Measurements from ENCODE around the gene MAPK1. TPM values are rescaled to one million over a fixed set of nuclear protein-coding genes. Genes with fewer than 3 reads are reported as not detected.

Gene MAPK1
- total RNA-seq, 1 donor: 74.2 TPM

DNA sequence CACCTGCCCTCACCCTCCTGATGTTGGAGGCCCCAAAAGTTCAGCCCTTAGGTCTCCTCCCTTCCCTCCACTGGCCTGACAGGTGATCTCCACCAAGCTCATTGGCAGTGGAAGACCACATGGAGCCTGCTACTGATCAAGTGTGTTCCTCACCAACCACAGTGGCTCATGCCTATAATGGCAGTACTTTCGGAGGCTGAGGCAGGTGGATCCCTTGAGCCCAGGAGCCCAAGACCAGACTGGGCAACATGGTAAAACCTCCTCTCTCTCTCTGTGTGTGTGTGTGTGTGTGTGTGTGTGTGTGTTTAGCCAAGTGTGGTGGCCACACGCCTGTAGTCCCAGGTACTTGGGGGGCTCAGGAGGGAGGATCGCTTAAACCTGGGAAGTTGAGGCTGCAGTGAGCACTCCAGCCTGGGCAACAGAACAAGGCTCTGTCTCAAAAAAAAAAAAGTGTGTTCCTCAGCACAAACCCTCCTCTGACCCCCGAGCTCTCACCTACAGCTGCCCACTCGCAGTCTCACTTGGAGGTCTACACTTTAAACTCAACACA lies 127.5 kb downstream of the MAPK1 start:
- TF ChIP-seq CTCF (IDR thresholded peaks at IDR 0.05; ENCODE audit: insufficient read depth, low read length): no peak
- H3K4me3 ChIP-seq (ENCODE audit: low read depth, low read length): no peak overlapping the region
- no peak for DNase-seq (ENCODE audit: low read depth)

GRCh38 chr22:21738966-21739365 lies 128.5 kb downstream of the MAPK1 start:
- TF ChIP-seq CTCF (IDR thresholded peaks at IDR 0.05; ENCODE audit: insufficient read depth, low read length): no peak
- no peak for DNase-seq (ENCODE audit: low read depth)

GRCh38 chr22:21738081-21738480 lies 129.4 kb downstream of the MAPK1 start:
- no peak for DNase-seq (ENCODE audit: low read depth)
- no peak overlapping the region for H3K4me3 ChIP-seq (ENCODE audit: low read depth, low read length)
- TF ChIP-seq CTCF (IDR thresholded peaks at IDR 0.05; ENCODE audit: insufficient read depth, low read length): no peak

More at GRCh38 chr22:21738966-21739365, 128.5 kb downstream of the MAPK1 start:
- H3K4me3 ChIP-seq (ENCODE audit: low read depth, low read length): no peak overlapping the region

DNA sequence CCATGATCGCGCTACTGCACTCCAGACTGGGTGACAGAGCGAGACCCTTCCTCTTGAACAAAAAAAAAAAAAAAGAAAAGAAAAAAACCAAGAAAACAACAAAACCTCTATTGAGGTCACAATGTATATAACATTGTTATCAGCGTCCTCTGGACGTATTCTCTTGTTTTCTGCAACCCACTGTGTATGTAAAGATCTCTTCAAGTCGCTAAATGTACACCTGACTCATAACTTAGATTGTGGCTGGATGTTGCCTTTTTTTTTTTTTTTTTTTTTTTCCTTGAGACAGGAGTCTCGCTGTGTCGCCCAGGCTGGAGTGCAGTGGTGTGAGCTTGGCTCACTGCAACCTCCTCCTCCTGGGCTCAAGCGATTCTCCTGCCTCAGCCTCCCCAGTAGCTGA lies 130.5 kb downstream of the MAPK1 start:
- no peak overlapping the region for H3K4me3 ChIP-seq (ENCODE audit: low read depth, low read length)
- no peak for DNase-seq (ENCODE audit: low read depth)
- no peak for TF ChIP-seq CTCF (IDR thresholded peaks at IDR 0.05; ENCODE audit: insufficient read depth, low read length)

DNA sequence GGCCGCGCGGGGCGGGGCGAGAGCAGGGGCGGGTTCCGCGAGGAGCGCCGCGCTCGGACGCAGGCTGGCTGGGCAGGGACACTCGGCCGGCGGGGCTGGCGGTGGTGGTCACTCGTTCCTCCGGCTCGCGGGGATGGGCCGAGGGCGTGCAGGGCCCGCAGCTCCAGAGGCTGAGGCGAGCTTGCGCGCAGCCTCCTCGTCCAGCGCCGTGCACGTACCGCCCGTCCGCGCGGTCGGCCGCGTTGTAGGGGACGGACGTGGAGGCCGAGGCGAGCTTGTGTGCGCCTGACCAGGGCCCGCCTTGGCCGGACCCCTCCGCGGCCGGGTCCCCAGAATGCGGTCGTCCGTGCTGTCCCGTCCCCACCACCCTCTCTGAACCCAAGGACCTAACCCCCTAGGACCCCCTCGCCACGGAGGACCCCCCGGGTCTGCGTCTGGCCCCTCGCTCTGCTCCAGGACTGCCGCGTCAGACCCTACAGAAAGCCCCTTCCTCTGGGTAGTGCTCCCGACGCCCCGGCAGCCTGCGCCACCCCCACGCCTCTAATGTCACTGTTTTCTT lies 131.3 kb downstream of the MAPK1 start:
- DNase-seq (ENCODE audit: low read depth): no peak
- TF ChIP-seq CTCF (IDR thresholded peaks at IDR 0.05; ENCODE audit: insufficient read depth, low read length): no peak
- peak overlapping the region; percentile 70 for H3K4me3 ChIP-seq (ENCODE audit: low read depth, low read length)

DNA sequence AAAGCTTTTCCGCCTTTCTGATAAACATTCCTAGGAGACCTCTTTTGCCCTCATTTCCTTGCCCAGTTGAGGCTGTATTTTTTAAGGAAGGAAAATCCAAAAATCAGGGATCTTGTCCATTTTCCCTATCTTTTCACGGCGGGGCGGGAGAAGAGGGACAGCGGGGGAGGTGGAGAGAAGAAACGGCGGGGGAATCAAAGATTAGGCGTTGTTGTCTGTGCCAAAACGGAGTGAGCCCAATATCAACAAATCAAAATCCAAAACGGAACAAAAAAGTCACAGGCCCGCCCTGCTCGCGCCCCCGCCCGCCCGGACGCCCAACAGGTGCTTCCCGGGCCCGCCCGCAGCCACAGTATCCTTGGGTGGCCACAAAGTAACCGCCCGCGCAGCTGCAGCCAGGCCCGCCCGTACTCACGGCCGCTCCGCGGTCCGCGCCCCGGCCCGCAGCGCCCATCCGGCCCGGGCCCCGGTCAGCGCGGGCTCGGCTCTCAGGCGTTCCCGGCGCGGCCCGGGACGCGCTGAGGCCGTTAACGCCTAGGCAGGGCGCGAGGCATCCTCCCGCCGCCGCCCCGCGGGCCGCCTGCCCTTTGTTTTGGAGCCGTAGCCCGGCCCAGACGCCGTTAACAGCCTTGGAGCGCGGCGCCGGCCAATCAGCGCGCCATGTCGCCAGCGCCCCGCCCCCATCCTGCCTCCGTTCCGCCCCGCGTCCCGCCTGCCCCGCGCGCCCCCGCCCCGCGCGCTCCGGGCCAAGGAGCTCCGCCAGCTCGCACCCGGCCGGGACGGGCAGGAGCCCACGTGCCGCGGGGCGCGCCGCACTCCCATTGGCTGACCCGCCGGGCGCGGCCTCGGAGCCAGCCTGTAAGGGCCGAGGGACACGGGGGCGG lies 132.0 kb downstream of the MAPK1 start, which contains the start of gene YPEL1:
YPEL1 (minus strand) TSS at position 595 of the 884 bp plus-strand sequence. CDS start 25,050 bp downstream, outside the sequence.
- peak within 1 kb of the TSS; percentile 70 for H3K4me3 ChIP-seq (ENCODE audit: low read depth, low read length)
- no peak for TF ChIP-seq CTCF (IDR thresholded peaks at IDR 0.05; ENCODE audit: insufficient read depth, low read length)
- DNase-seq (ENCODE audit: low read depth): peak; percentile 92

Data from fibroblast of the aortic adventitia (primary cell).